Cardiac muscle cell (in vitro differentiated cells and primary cell): ENCODE results near the gene FAXDC2. TPM values are rescaled to one million over a fixed set of nuclear protein-coding genes. Genes with fewer than 3 reads are reported as not detected.
A peak's percentile ranks its signal among the peaks of the same experiment; 100 is the strongest.
"Not testable (repeated sequence)": the region's sequence is repeated elsewhere in the genome, so short reads cannot be mapped to it uniquely, and the experiment has no call there.

Experiments used
- DNase-seq, 2 donors: peaks; one replicate each; pipeline versions ENCODE4 v3.0.0 to v3.0.0-alpha.2; 2010 to 2017; ENCODE audit warnings: low read depth in 1 of 2, low spot score in 1 of 2
- H3K27ac ChIP-seq: fragments of 200-600 bp; sonication (generic); 2 replicates; pipeline ENCODE4 v1.5.1; 2016
- H3K27me3 ChIP-seq: fragments of 200-600 bp; sonication (generic); 2 replicates; pipeline ENCODE4 v1.6.0; 2016; ENCODE audit warnings: control low read depth
- H3K36me3 ChIP-seq: fragments of 200-600 bp; sonication (generic); 2 replicates; pipeline ENCODE4 v1.5.1; 2016; ENCODE audit warnings: control low read depth
- H3K4me1 ChIP-seq: fragments of 200-600 bp; sonication (generic); 2 replicates; pipeline ENCODE4 v1.8.1; 2017; ENCODE audit warnings: low read depth, mild to moderate bottlenecking, mixed run types
- H3K4me3 ChIP-seq: fragments of 200-600 bp; sonication (generic); 2 replicates; pipeline ENCODE4 v1.5.1; 2016; ENCODE audit warnings: mild to moderate bottlenecking
- H3K9me3 ChIP-seq: fragments of 200-600 bp; sonication (generic); 2 replicates; pipeline ENCODE4 v1.5.1; 2017; ENCODE audit warnings: low read depth, mild to moderate bottlenecking, control low read depth
- polyA plus RNA-seq: library from polyadenylated mRNA; unstranded; fragments of >200 nt; fragmentation: Nextera tagmentation; extraction: Ambion mirVana; gene quantifications from 2 replicates; pipeline ENCODE4 v1.2.1, GENCODE V29; 2016
- total RNA-seq: library from RNA; depleted of rRNA; stranded (reverse); fragments of >200 nt; gene quantifications from 2 replicates; pipeline ENCODE4 v1.2.3, GENCODE V29; 2016
- TF ChIP-seq, protein P1 (sequence below): IDR thresholded peaks from 2 replicates; pipeline ENCODE4 v1.5.1; 2012; ENCODE audit warnings: low read depth, mild to moderate bottlenecking, low read length

Gene FAXDC2
- total and polyA plus RNA-seq, 2 experiments from 2014 or later: 25.1 to 39.4 TPM

DNA sequence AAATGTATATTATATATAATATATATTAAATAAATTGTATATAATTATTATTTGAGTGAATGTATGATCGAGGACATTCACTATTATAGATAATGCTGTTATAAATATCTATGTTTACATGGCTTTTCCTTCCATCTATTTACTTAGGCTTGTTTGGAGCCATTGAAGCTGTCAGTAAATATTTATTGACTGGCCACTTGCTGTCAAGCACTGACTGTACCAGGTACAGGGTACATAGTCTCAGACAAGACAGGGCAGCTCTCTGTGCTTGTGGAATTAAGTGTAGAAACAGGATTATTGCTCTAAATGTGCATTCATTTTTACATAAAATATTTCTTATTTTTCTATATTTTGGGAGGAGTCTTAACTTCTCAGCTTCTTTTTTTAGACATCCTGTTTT, 16.4 kb downstream of the FAXDC2 start:
- no peaks in the 10 kb centered on the region for H3K27me3 ChIP-seq
- TF ChIP-seq, protein P1, sequence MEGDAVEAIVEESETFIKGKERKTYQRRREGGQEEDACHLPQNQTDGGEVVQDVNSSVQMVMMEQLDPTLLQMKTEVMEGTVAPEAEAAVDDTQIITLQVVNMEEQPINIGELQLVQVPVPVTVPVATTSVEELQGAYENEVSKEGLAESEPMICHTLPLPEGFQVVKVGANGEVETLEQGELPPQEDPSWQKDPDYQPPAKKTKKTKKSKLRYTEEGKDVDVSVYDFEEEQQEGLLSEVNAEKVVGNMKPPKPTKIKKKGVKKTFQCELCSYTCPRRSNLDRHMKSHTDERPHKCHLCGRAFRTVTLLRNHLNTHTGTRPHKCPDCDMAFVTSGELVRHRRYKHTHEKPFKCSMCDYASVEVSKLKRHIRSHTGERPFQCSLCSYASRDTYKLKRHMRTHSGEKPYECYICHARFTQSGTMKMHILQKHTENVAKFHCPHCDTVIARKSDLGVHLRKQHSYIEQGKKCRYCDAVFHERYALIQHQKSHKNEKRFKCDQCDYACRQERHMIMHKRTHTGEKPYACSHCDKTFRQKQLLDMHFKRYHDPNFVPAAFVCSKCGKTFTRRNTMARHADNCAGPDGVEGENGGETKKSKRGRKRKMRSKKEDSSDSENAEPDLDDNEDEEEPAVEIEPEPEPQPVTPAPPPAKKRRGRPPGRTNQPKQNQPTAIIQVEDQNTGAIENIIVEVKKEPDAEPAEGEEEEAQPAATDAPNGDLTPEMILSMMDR: no peak
- H3K4me1 ChIP-seq: peaks cover 12% of the 10 kb centered on the region
- no peak for DNase-seq
- no peaks in the 10 kb centered on the region for H3K9me3 ChIP-seq
- H3K27ac ChIP-seq: peak overlapping the region; percentile 81
- peaks cover 13% of the 10 kb centered on the region for H3K36me3 ChIP-seq
- H3K4me3 ChIP-seq: no peak overlapping the region

DNA sequence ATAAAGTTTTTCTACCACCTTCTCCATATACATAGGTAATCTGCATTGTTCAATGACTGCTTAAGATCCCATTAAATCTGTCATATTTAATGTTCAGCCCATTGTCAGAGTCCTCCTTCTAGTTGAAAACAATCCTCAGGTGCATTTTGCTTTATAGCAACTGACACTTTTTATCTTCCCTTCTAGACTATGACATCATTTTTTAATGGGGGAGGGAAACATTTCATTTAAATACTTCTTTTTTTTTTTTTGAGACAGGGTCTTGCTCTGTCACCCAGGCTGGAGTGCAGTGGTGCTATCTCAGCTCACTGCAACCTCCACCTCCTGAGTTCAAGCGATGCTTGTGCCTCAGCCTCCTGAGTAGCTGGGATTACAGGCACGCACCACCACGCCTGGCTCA, 17.6 kb downstream of the FAXDC2 start:
- Histone ChIP-seq H3K36me3 (peaks cover 11% of the 10 kb centered on the region), H3K4me1 (peaks cover 12% of the 10 kb centered on the region)
- not testable (repeated sequence) for DNase-seq, H3K9me3 ChIP-seq, H3K27me3 ChIP-seq, H3K4me3 ChIP-seq, H3K27ac ChIP-seq

DNA sequence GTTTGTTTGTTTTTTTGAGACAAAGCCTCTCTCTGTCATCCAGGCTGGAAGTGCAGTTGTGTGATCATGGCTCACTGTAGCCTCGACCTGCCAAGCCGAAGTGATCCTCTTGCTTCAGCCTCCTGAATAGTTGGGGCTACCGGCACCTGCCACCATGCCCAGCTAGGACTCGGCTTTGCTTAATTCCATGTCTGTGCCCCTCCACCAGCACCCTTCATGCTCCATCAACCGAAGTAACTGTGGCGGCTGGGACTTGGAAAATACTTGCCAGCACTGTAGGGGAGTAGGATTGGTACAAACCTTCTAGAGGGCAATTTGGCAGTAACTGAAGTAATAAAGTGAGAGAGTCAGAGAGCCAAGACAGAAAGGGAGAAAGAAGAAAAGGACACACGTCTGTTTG, 19.0 kb downstream of the FAXDC2 start:
- Histone ChIP-seq H3K4me1 (peaks cover 12% of the 10 kb centered on the region), H3K4me3 (no peak overlapping the region), H3K27ac (no peak overlapping the region), H3K9me3 (no peaks in the 10 kb centered on the region), H3K36me3 (peaks cover 11% of the 10 kb centered on the region), H3K27me3 (no peaks in the 10 kb centered on the region)
- DNase-seq: no peak
- TF ChIP-seq, protein P1: no peak

DNA sequence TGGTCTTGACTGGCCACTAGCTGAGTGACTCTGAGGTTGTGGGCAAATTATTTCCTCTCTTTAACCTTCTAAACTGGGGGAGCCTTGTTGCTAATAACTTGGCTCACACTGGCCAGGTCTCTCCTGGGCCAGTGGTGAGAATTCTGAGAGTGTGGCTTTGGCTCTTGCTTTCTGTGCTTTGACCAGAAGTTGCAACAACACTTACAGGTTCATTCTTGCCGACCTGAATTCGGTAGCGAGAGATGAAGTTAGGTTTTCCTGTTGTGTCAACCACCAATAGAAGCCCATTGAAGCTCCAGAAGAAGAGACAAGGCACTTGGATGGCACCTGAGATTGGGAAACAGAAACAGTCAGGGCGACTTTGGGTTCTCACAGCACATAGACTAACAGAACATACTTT, 19.8 kb downstream of the FAXDC2 start:
- no peak for DNase-seq
- H3K36me3 ChIP-seq: peaks cover 11% of the 10 kb centered on the region
- no peak overlapping the region for H3K27ac ChIP-seq
- TF ChIP-seq, protein P1: no peak
- H3K27me3 ChIP-seq: no peaks in the 10 kb centered on the region
- no peaks in the 10 kb centered on the region for H3K9me3 ChIP-seq
- peaks cover 12% of the 10 kb centered on the region for H3K4me1 ChIP-seq
- no peak overlapping the region for H3K4me3 ChIP-seq

DNA sequence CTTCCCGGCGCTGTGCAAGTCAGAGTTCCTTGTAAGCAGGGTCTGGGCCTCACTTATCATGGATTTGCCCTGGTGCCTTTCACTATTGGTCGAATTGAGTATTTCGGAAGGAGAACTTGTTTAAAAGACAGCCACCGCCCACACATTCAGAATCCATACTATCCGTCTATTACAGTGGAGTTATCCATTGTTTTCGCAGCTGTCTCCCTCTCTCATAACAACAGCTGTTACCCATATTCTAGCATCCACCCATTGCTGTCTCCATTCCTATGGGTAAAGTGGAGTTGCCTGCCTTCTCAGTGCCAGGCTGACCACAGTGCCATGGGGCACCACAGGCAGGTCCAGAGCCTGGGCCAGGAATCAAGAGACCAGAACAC, 20.2 kb downstream of the FAXDC2 start:
- peaks cover 11% of the 10 kb centered on the region for H3K36me3 ChIP-seq
- TF ChIP-seq, protein P1: no peak
- peaks cover 9% of the 10 kb centered on the region for H3K4me1 ChIP-seq
- H3K9me3 ChIP-seq: no peaks in the 10 kb centered on the region
- H3K27ac ChIP-seq: no peak overlapping the region
- no peak overlapping the region for H3K4me3 ChIP-seq
- DNase-seq: no peak
- no peaks in the 10 kb centered on the region for H3K27me3 ChIP-seq

DNA sequence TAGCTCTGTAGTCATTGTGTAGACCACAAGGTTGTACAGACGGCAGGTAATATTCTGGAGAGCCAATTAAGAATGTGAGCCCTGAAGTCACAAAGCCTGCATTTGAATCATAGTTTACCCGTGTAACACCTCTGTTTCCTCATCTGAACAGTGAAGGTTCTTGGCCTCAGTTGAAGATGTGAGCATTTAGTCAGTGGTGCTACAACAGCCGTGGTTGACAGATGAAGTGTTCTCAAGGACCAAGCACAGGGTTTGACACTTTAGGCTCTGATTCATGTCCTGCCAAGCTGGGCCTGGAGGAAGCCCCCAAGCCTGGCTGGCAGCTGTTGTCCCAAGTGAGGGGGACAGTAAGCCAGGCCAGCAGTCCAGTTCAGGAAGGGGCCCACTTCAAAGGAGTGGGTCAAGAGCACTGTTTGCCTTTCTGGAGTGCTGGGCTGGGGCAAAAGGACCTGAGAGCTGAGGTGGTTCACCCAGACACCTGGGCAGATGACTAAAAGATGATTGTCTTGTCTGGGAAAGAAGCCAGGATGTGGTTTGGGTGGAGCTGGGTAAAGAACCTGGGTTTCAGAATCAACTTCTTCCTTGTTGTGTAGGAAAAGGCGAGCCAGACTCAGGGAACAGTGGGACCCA, 20.7 kb downstream of the FAXDC2 start:
- Histone ChIP-seq H3K27me3 (no peaks in the 10 kb centered on the region), H3K4me3 (no peak overlapping the region), H3K27ac (peak overlapping the region; percentile 54), H3K36me3 (peaks cover 11% of the 10 kb centered on the region), H3K4me1 (peaks cover 4% of the 10 kb centered on the region), H3K9me3 (no peaks in the 10 kb centered on the region)
- TF ChIP-seq, protein P1: no peak
- DNase-seq: no peak
